ENCODE results near the gene LYZL1. TPM values are rescaled to one million over a fixed set of nuclear protein-coding genes. Genes with fewer than 3 reads are reported as not detected.

The LYZL1 gene
- total and polyA plus RNA-seq, 2 of the 8 experiments (the other 6 are each of a cell fraction or from before 2014, with no cell fraction given), result not detected

GRCh38 chr10:29244978-29245377, 43.9 kb upstream of the LYZL1 start:
- FAIRE-seq (no peak), DNase-seq (ENCODE audit: low read depth in 1 of 2, low spot score in 2 of 2) (no peak)
- no peak overlapping the region for H4K8ac ChIP-seq (ENCODE audit: extremely low read depth, insufficient read depth, low read length)
- no peaks in the 10 kb centered on the region for H4K20me1 ChIP-seq (replicated peaks in 1 of 2; ENCODE audit: control insufficient read depth in 1 of 2, insufficient read depth in 2 of 2, low read length in 2 of 2)
- H4K91ac ChIP-seq (replicated peaks; ENCODE audit: insufficient read length, low read length), result no peak overlapping the region
- H3K79me2 ChIP-seq (ENCODE audit: control insufficient read depth in 1 of 2, insufficient read depth in 2 of 2, low read length in 2 of 2), result no peaks in the 10 kb centered on the region
- H3K27me3 ChIP-seq (replicated peaks in 1 of 4; ENCODE audit: control insufficient read depth in 3 of 4, extremely low read depth in 1 of 4, insufficient read depth in 3 of 4, low read length in 3 of 4), result no peaks in the 10 kb centered on the region
- H3K23ac ChIP-seq (ENCODE audit: insufficient read length), result no peak overlapping the region
- no peak overlapping the region for H2BK15ac ChIP-seq (ENCODE audit: low read length)
- no peak overlapping the region for H3K14ac ChIP-seq (ENCODE audit: insufficient read length)
- H3K56ac ChIP-seq (replicated peaks; ENCODE audit: insufficient read length, low read depth, low read length), result no peak overlapping the region
- H3K79me1 ChIP-seq (ENCODE audit: low read depth, low read length), result no peaks in the 10 kb centered on the region; the same call in 1 of the 2 replicates
- H4K5ac ChIP-seq (ENCODE audit: insufficient read length, low read depth, low read length), result no peak overlapping the region
- H3K4ac ChIP-seq (replicated peaks; ENCODE audit: insufficient read length, low read depth, low read length), result no peak overlapping the region
- ChIA-PET CTCF (ENCODE audit: partially characterized antibody) (interaction anchor here (1.2 to 7.3 kb wide), 5 partner anchors 10 to 163 kb away, joined by 3 to 94 read pairs (median 9); no protein-coding TSS in a partner anchor), POLR2A (ENCODE audit: partially characterized antibody) (no interaction called here)
- no peak overlapping the region for H2BK120ac ChIP-seq (replicated peaks; ENCODE audit: low read depth, low read length)
- H2BK5ac ChIP-seq (ENCODE audit: low read depth, low read length), result no peak overlapping the region
- no peak overlapping the region for H2BK12ac ChIP-seq (ENCODE audit: low read depth, low read length)
- no peaks in the 10 kb centered on the region for H3K9me3 ChIP-seq (ENCODE audit: insufficient read depth in 2 of 2, low read depth in 1 of 2, low read length in 1 of 2)
- H3K4me2 ChIP-seq (ENCODE audit: insufficient read depth in 1 of 2, low read depth in 2 of 2, low read length in 2 of 2), result no peak overlapping the region
- no peak overlapping the region for H2BK20ac ChIP-seq (ENCODE audit: low read length)
- H2AK5ac ChIP-seq (ENCODE audit: low read depth, low read length), result no peak overlapping the region
- H3K23me2 ChIP-seq (ENCODE audit: low read depth, low read length), result no peaks in the 10 kb centered on the region
- H3K27ac ChIP-seq (ENCODE audit: low read depth, low read length), result no peak overlapping the region
- H2AFZ ChIP-seq (ENCODE audit: low read length), result no peak overlapping the region
- H3K4me3 ChIP-seq (ENCODE audit: extremely low read depth in 1 of 4, insufficient read depth in 2 of 4, low read depth in 3 of 4, low read length in 4 of 4), result no peak overlapping the region
- no peak overlapping the region for H3K18ac ChIP-seq (ENCODE audit: extremely low read depth, low read length)
- H3K9ac ChIP-seq (replicated peaks in 1 of 4; ENCODE audit: extremely low read depth in 1 of 4, low read depth in 3 of 4, low read length in 3 of 4), result no peak overlapping the region
- 92% methylated on average over 7 of the region's 7 CpGs; no CpG with 5 or more reads in 1 of the 2 experiments for WGBS, 2 experiments (ENCODE audit: extremely low coverage in 1 of 2, insufficient coverage in 1 of 2, insufficient read length in 1 of 2, insufficient replicate concordance in 2 of 2, low coverage in 1 of 2, low lambda C conversion rate in 2 of 2, missing lambda C conversion rate in 1 of 2)
- no peaks in the 10 kb centered on the region for H3K36me3 ChIP-seq (ENCODE audit: control insufficient read depth in 2 of 4, insufficient read depth in 4 of 4, low read length in 3 of 4)
- no peaks in the 10 kb centered on the region for H3K4me1 ChIP-seq (replicated peaks in 1 of 4; ENCODE audit: control insufficient read depth in 3 of 4, insufficient read depth in 4 of 4, low read length in 3 of 4)
- TF ChIP-seq CHD1 (IDR thresholded peaks at IDR 0.05; ENCODE audit: low read depth, low read length) (no peak), NRF1 (IDR thresholded peaks at IDR 0.05; ENCODE audit: low read depth, low read length) (no peak), BCL11A (IDR thresholded peaks at IDR 0.05; ENCODE audit: low read depth in 2 of 2, low read length in 2 of 2) (no peak), POU5F1 (IDR thresholded peaks at IDR 0.05; ENCODE audit: low read depth, low read length) (no peak), ZNF274 (IDR thresholded peaks at IDR 0.05; ENCODE audit: borderline replicate concordance, extremely low read depth, low read length) (no peak), RBBP5 (IDR thresholded peaks at IDR 0.05; ENCODE audit: borderline replicate concordance, low read depth, low read length) (no peak), SP1 (IDR thresholded peaks at IDR 0.05; ENCODE audit: low read depth, low read length) (no peak), POLR2A (IDR thresholded peaks at IDR 0.05; ENCODE audit: control extremely low read depth in 1 of 2, low read depth in 2 of 2, low read length in 2 of 2) (no peak), HDAC2 (IDR thresholded peaks at IDR 0.05; ENCODE audit: borderline replicate concordance in 1 of 2, low read depth in 2 of 2, low read length in 2 of 2) (no peak), CTCF (IDR thresholded peaks at IDR 0.05; ENCODE audit: control extremely low read depth in 1 of 3, insufficient read depth in 1 of 3, low read depth in 1 of 3, low read length in 3 of 3) (no peak), CBX8 (IDR thresholded peaks at IDR 0.05; ENCODE audit: borderline replicate concordance, low read depth, low read length) (no peak)
- TF ChIP-seq, protein P1, sequence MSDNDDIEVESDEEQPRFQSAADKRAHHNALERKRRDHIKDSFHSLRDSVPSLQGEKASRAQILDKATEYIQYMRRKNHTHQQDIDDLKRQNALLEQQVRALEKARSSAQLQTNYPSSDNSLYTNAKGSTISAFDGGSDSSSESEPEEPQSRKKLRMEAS (IDR thresholded peaks at IDR 0.05), result no peak

Data from H1 (cell line).